ENCODE data around the gene GIT2. TPM values are rescaled to one million over a fixed set of nuclear protein-coding genes. Genes with fewer than 3 reads are reported as not detected.

Gene GIT2
- total RNA-seq, 2 donors from 2014 or later: 24.8 to 26.8 TPM

DNA sequence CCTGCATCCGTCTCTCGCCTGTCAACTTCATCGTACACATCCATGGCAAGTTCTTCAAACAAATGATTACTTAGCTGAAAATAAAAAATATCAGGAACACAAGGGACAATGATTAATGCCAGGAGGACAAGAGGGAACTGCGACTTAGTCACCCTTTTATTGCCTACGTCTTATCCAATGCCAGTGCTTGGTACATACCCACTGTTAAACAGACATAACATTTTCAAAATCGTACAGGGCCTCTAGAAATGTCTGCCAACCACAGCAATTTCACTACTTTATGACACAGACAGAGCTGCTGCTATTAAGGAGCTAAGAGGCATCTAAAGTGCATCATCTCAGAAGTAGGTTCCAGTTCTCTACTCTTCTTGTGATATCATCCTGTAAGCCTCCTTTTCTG is 34.6 kb downstream of the GIT2 start:
- DNase-seq (ENCODE audit: low spot score): no peak
- Histone ChIP-seq H3K4me3 (no peak overlapping the region), H3K27me3 (no peaks in the 10 kb centered on the region), H3K4me1 (peaks cover 0 to 12% of the 10 kb centered on the region in 2 donors), H3K9me3 (no peaks in the 10 kb centered on the region), H3K27ac (peak overlapping the region; percentile 68), H3K36me3 (peaks cover 66% of the 10 kb centered on the region)
- TF ChIP-seq CTCF (IDR thresholded peaks at IDR 0.05): no peak

- no peak for DNase-seq (ENCODE audit: low spot score)
- Histone ChIP-seq H3K9me3 (no peaks in the 10 kb centered on the region), H3K4me1 (peaks cover 0 to 12% of the 10 kb centered on the region in 2 donors), H3K4me3 (no peak overlapping the region), H3K27me3 (no peaks in the 10 kb centered on the region), H3K27ac (peak overlapping the region; percentile 68), H3K36me3 (peaks cover 71% of the 10 kb centered on the region)
- no peak for TF ChIP-seq CTCF (IDR thresholded peaks at IDR 0.05)
Observed at GRCh38 chr12:109961201-109961600, 35.0 kb downstream of the GIT2 start.

DNA sequence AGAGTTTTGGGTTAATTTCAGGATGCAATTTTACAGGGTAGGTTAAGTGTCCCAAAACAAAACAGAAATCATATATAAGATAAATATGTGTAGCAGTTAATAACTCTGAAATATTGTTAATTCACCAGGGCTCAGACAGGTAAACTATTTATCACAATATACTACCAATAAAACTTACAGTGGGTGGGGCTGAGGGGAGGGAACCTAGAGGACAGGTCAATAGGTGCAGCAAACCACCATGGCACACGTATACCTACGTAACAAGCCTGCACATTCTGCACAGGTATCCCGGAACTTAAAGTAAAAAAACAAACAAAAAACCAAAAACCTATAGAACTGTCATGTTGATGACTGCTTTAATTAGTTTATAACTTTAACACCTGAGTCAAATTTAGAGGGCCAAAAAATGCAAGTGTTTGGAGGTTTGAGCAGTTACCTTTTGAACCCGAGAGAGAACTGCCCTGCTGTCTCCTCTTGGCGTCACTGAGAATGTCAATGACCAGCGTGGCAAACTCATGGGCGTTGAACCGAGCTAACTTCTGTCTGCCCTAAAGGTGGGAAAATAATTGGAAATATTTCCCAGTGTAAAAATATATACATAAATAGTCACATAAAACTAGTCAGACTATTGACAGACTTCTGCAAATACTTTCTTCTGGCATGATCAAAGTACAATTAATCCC is 36.6 kb downstream of the GIT2 start:
- Histone ChIP-seq H3K4me3 (no peak overlapping the region), H3K27ac (no peak overlapping the region), H3K9me3 (no peaks in the 10 kb centered on the region), H3K27me3 (no peaks in the 10 kb centered on the region), H3K36me3 (peaks cover 72% of the 10 kb centered on the region), H3K4me1 (peaks cover 0 to 12% of the 10 kb centered on the region in 2 donors)
- TF ChIP-seq CTCF (IDR thresholded peaks at IDR 0.05): no peak
- DNase-seq (ENCODE audit: low spot score): no peak

DNA sequence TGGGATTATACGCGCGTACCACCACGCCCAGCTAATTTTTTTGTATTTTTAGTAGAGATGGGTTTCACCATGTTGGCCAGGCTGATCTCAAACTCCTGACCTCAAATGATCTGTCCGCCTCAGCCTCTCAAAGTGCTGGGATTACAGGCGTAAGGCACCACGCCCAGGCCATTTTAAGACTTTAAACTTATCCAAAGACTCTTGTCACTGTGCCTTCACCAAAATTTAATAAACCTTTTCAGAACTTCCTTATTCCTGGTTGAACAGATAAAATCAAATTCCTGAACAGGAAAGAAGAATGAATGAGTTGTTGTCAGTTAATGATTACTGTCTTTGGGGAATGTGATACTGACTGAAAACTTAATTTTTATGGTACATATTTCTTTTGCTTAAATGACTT is 37.8 kb downstream of the GIT2 start:
- peaks cover 72% of the 10 kb centered on the region for H3K36me3 ChIP-seq
- H3K4me3 ChIP-seq: no peak overlapping the region
- DNase-seq (ENCODE audit: low spot score): no peak
- H3K9me3 ChIP-seq: no peaks in the 10 kb centered on the region
- H3K27me3 ChIP-seq: no peaks in the 10 kb centered on the region
- peaks cover 0 to 4% of the 10 kb centered on the region in 2 donors for H3K4me1 ChIP-seq
- H3K27ac ChIP-seq: no peak overlapping the region
- TF ChIP-seq CTCF (IDR thresholded peaks at IDR 0.05): no peak

GRCh38 chr12:109953656-109954055 is 42.5 kb downstream of the GIT2 start:
- no peak for TF ChIP-seq CTCF (IDR thresholded peaks at IDR 0.05)

DNA sequence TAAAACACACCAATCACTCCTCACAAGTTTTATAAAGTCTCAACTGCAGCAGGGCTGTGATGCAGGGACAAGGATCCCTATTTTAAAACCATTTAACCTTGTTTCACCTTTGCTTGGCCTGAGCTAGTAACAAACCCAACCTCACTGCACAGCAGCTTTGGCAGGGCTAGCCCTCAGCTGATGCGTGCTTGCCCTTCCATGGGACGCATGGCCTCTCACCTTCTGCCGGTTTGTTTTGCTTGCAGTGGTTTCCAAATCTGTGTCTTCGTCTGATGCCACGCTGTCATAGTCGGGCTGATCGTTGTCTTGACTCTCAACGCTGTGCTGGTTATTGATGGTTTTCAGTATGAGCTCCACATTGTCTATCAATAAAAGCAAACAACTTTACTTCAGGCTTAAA is 43.3 kb downstream of the GIT2 start:
- H3K27me3 ChIP-seq: no peaks in the 10 kb centered on the region
- H3K4me1 ChIP-seq: peaks cover 0 to 53% of the 10 kb centered on the region in 2 donors
- no peak for TF ChIP-seq CTCF (IDR thresholded peaks at IDR 0.05)
- peak overlapping the region; percentile 75 to 89 for H3K27ac ChIP-seq
- no peak overlapping the region for H3K4me3 ChIP-seq
- H3K9me3 ChIP-seq: no peaks in the 10 kb centered on the region
- H3K36me3 ChIP-seq: peaks cover 72% of the 10 kb centered on the region
- no peak for DNase-seq (ENCODE audit: low spot score)

More at GRCh38 chr12:109953656-109954055, 42.5 kb downstream of the GIT2 start:
- H3K4me1 ChIP-seq: peaks cover 0 to 46% of the 10 kb centered on the region in 2 donors
- no peaks in the 10 kb centered on the region for H3K9me3 ChIP-seq
- H3K4me3 ChIP-seq: no peak overlapping the region
- H3K27ac ChIP-seq: peak overlapping the region; percentile 75 to 89
- H3K36me3 ChIP-seq: peaks cover 80% of the 10 kb centered on the region
- H3K27me3 ChIP-seq: no peaks in the 10 kb centered on the region
- DNase-seq (ENCODE audit: low spot score): no peak

All from right atrium auricular region (tissue), 2 donors.